Measurements from ENCODE around the gene RBFOX2.
"Not testable (repeated sequence)": the region's sequence is repeated elsewhere in the genome, so short reads cannot be mapped to it uniquely, and the experiment has no call there.

The RBFOX2 gene

GRCh38 chr22:36028646-36029405 lies at the start of gene RBFOX2:
TSS of gene RBFOX2 (minus strand) at chr22:36028824. CDS start at chr22:36028425, 399 bp downstream.
- peak; percentile 95 to 98 for DNase-seq (ENCODE audit: low read depth in 2 of 2)
- TF ChIP-seq, protein P1, sequence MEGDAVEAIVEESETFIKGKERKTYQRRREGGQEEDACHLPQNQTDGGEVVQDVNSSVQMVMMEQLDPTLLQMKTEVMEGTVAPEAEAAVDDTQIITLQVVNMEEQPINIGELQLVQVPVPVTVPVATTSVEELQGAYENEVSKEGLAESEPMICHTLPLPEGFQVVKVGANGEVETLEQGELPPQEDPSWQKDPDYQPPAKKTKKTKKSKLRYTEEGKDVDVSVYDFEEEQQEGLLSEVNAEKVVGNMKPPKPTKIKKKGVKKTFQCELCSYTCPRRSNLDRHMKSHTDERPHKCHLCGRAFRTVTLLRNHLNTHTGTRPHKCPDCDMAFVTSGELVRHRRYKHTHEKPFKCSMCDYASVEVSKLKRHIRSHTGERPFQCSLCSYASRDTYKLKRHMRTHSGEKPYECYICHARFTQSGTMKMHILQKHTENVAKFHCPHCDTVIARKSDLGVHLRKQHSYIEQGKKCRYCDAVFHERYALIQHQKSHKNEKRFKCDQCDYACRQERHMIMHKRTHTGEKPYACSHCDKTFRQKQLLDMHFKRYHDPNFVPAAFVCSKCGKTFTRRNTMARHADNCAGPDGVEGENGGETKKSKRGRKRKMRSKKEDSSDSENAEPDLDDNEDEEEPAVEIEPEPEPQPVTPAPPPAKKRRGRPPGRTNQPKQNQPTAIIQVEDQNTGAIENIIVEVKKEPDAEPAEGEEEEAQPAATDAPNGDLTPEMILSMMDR (IDR thresholded peaks at IDR 0.05; ENCODE audit: low read depth, low read length): no peak
- peak within 1 kb of the TSS; percentile 83 to 92 for H3K4me3 ChIP-seq (replicated peaks in 1 of 2; ENCODE audit: low read depth in 2 of 2, low read length in 2 of 2)

GRCh38 chr22:36077271-36077670 lies 48.6 kb upstream of the RBFOX2 start:
- TF ChIP-seq, protein P1 (IDR thresholded peaks at IDR 0.05; ENCODE audit: low read depth, low read length): no peak
- peak in 1 of 2 donors; percentile 25 for DNase-seq (ENCODE audit: low read depth in 2 of 2)
- H3K4me3 ChIP-seq (replicated peaks in 1 of 2; ENCODE audit: low read depth in 2 of 2, low read length in 2 of 2): no peak overlapping the region

- no peak overlapping the region for H3K4me3 ChIP-seq (replicated peaks in 1 of 2; ENCODE audit: low read depth in 2 of 2, low read length in 2 of 2)
- DNase-seq (ENCODE audit: low read depth in 2 of 2): no peak
- TF ChIP-seq, protein P1 (IDR thresholded peaks at IDR 0.05; ENCODE audit: low read depth, low read length): no peak
These were observed 47.1 kb upstream of the RBFOX2 start for GRCh38 chr22:36075724-36076123.

- TF ChIP-seq, protein P1 (IDR thresholded peaks at IDR 0.05; ENCODE audit: low read depth, low read length): no peak
- no peak for DNase-seq (ENCODE audit: low read depth in 2 of 2)
- no peak overlapping the region for H3K4me3 ChIP-seq (replicated peaks in 1 of 2; ENCODE audit: low read depth in 2 of 2, low read length in 2 of 2)
These were observed 46.6 kb upstream of the RBFOX2 start for GRCh38 chr22:36075230-36075629.

DNA sequence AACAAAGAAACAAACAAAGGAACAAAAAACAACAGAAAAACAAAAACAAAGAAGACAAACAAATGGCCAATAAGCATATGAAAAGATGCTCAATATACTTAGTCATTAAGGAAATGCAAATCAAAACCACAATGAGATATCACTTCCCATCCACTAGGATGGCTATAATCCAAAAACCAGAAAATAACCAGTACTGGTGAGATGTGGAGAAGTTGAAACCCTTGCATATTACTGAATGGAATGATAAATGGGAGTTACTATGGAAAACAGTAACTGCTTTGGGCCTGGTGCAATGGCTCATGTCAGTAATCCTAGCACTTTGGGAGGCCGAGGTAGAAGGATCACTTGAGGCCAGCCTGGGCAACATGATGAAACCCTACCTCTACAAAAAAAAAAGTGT lies 44.9 kb upstream of the RBFOX2 start:
- DNase-seq (ENCODE audit: low read depth in 2 of 2): peak; percentile 38 to 63
- TF ChIP-seq, protein P1 (IDR thresholded peaks at IDR 0.05; ENCODE audit: low read depth, low read length): no peak
- no peak overlapping the region for H3K4me3 ChIP-seq (replicated peaks in 1 of 2; ENCODE audit: low read depth in 2 of 2, low read length in 2 of 2)

- DNase-seq (ENCODE audit: low read depth in 2 of 2); H3K4me3 ChIP-seq (replicated peaks in 1 of 2; ENCODE audit: low read depth in 2 of 2, low read length in 2 of 2): not testable (repeated sequence)
These were observed 42.0 kb upstream of the RBFOX2 start for GRCh38 chr22:36070645-36071044.

DNA sequence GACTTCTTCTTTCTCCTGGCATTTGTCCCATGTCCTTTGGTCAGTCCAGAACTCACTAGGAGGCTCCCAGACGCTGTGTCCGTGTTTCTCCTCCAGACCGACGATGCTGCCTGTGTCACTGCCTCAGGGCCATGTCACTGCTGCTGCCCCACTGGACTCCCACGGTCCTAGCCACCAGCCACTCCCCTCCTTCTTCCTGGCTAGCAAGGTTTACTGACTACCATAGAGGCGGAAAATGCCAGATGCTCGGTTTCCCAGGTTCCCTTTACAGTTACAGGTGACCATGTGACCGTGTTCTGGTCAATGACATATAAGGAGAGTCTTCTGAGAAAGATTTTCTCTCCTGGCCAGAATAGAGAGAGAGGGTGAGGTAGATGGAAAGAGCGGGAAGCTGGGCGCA lies 40.7 kb upstream of the RBFOX2 start:
- TF ChIP-seq, protein P1 (IDR thresholded peaks at IDR 0.05; ENCODE audit: low read depth, low read length): no peak

More for the DNA sequence above, 40.7 kb upstream of the RBFOX2 start:
- no peak overlapping the region for H3K4me3 ChIP-seq (replicated peaks in 1 of 2; ENCODE audit: low read depth in 2 of 2, low read length in 2 of 2)
- DNase-seq (ENCODE audit: low read depth in 2 of 2): no peak
